GM12892 (cell line): ENCODE data around the gene SCIMP.

Source experiments
- POLR2A ChIP-seq: IDR thresholded peaks from 2 replicates; pipeline ENCODE4 v1.6.1; 2011; ENCODE audit warnings: low read depth, low read length, control low read depth
- POLR2AphosphoS5 ChIP-seq: IDR thresholded peaks from 2 replicates; pipeline ENCODE4 v1.6.1; 2011; ENCODE audit warnings: low read depth, low read length, control low read depth

- TF ChIP-seq POLR2A (no peak), POLR2AphosphoS5 (no peak)
Observed at GRCh38 chr17:5201011-5201410, 33.6 kb downstream of the SCIMP start.
